CD4-positive, alpha-beta T cell (primary cell): ENCODE measurements around the gene LRRC55. TPM values are rescaled to one million over a fixed set of nuclear protein-coding genes. Genes with fewer than 3 reads are reported as not detected.

Source experiments
- ATAC-seq: fragments of 200-7000 bp; cut with Tn5 transposase; one replicate; pipeline ENCODE4 v1.10.0; 2022; ENCODE audit warnings: mild to moderate bottlenecking; ENCODE audit not compliant: poor library complexity
- CTCF ChIA-PET: fragments of 350-600 bp; sonication (Branson Sonifier 250); formaldehyde crosslinking; loops from one replicate; lab custom pipeline; 2021; ENCODE audit warnings: antibody characterized with exemption, inconsistent platforms; lab: Charles Lee
- POLR2A ChIA-PET: fragments of 350-600 bp; sonication (Branson Sonifier 250); formaldehyde crosslinking; loops from one replicate; lab custom pipeline; 2021; ENCODE audit warnings: antibody characterized with exemption, inconsistent platforms; lab: Charles Lee
- DNase-seq, 14 experiments: peaks; one replicate each; pipeline ENCODE4 v3.0.0-alpha.2; 2013 to 2020; ENCODE audit warnings: mixed read lengths in 2 of 14
- H3K27ac ChIP-seq, 2 donors: one replicate each; pipeline versions ENCODE4 v1.5.1 to v1.7.0; 2013; ENCODE audit warnings: low read length in 2 of 2, low read depth in 1 of 2, mild to moderate bottlenecking in 1 of 2
- H3K27me3 ChIP-seq, 2 experiments: 1 replicate in 1 of 2; 2 replicates in 1 of 2; pipeline versions ENCODE4 v1.6.1 to v1.7.0; 2013; ENCODE audit warnings: low read length in 2 of 2, control low read depth in 1 of 2, mild to moderate bottlenecking in 1 of 2, moderate library complexity in 1 of 2; ENCODE audit not compliant: insufficient read depth in 2 of 2, control insufficient read depth in 1 of 2
- H3K36me3 ChIP-seq: one replicate; pipeline ENCODE4 v1.6.1; 2013; ENCODE audit warnings: low read length, control low read depth; ENCODE audit not compliant: insufficient read depth
- H3K4me1 ChIP-seq: one replicate; pipeline ENCODE4 v1.6.1; 2013; ENCODE audit warnings: low read length, control low read depth; ENCODE audit not compliant: insufficient read depth
- H3K4me3 ChIP-seq: one replicate; pipeline ENCODE4 v1.5.1; 2013; ENCODE audit warnings: mild to moderate bottlenecking, low read length, moderate library complexity
- H3K9me3 ChIP-seq, 2 experiments: 1 replicate in 1 of 2; 2 replicates in 1 of 2; pipeline versions ENCODE4 v1.6.1 to v1.7.0; 2013; ENCODE audit warnings: low read length in 2 of 2, mild to moderate bottlenecking in 2 of 2, control low read depth in 1 of 2, moderate library complexity in 1 of 2; ENCODE audit not compliant: control insufficient read depth in 1 of 2, insufficient read depth in 1 of 2
- H3K27ac Mint-ChIP-seq: one replicate; pipeline ENCODE4 v1.8.0; 2020; ENCODE audit warnings: mixed read lengths
- H3K27me3 Mint-ChIP-seq: one replicate; pipeline ENCODE4 v1.8.0; 2021; ENCODE audit warnings: mixed read lengths
- H3K36me3 Mint-ChIP-seq: one replicate; pipeline ENCODE4 v1.8.0; 2021; ENCODE audit warnings: low read depth, mixed read lengths
- H3K4me1 Mint-ChIP-seq: one replicate; pipeline ENCODE4 v1.8.0; 2021; ENCODE audit warnings: low read depth, mixed read lengths
- H3K4me3 Mint-ChIP-seq: one replicate; pipeline ENCODE4 v1.8.0; 2020; ENCODE audit warnings: mild to moderate bottlenecking, mixed read lengths
- H3K9me3 Mint-ChIP-seq: one replicate; pipeline ENCODE4 v1.8.0; 2020; ENCODE audit warnings: mixed read lengths
- CTCF ChIP-seq: fragments of 200-600 bp; IDR thresholded peaks from one replicate; pipeline ENCODE4 v1.8.0; 2022; ENCODE audit warnings: antibody characterized with exemption, mild to moderate bottlenecking
- intact Hi-C, 2 experiments: fragments of 100-400 bp; cut with DNase I in 1 of 2; cut with micrococcal nuclease in 1 of 2; formaldehyde crosslinking; loops; one replicate each; pipeline versions ENCODE4 v1.15.1 to v1.9.0; 2023 to 2025; cut with DNase I, micrococcal nuclease
- total RNA-seq, 174 experiments: library from RNA in 2 of 174; stranded (reverse) in 2 of 174; gene quantifications; one replicate each; pipeline ENCODE4 v1.2.3 and lab custom pipeline; 2021 to 2026

The LRRC55 gene
- total RNA-seq, 2 experiments from 2014 or later: not detected

GRCh38 chr11:57197762-57198161 is 16.0 kb downstream of the LRRC55 start:
- POLR2A ChIA-PET: no interaction called here
- CTCF ChIA-PET: no interaction called here
- TF ChIP-seq CTCF: no peak

GRCh38 chr11:57199330-57199729 is 17.6 kb downstream of the LRRC55 start:
- POLR2A ChIA-PET: no interaction called here
- no peak for TF ChIP-seq CTCF
- Mint-ChIP-seq H3K4me3 (no peak overlapping the region), H3K27ac (no peak overlapping the region), H3K27me3 (peaks cover 20% of the 10 kb centered on the region), H3K9me3 (no peaks in the 10 kb centered on the region), H3K4me1 (no peaks in the 10 kb centered on the region), H3K36me3 (no peaks in the 10 kb centered on the region)
- Histone ChIP-seq H3K9me3 (no peaks in the 10 kb centered on the region), H3K4me1 (no peaks in the 10 kb centered on the region), H3K27me3 (peaks cover 3 to 11% of the 10 kb centered on the region in 2 experiments), H3K4me3 (no peak overlapping the region), H3K36me3 (no peaks in the 10 kb centered on the region), H3K27ac (no peak overlapping the region)
- intact Hi-C loops: no loop called here
- ATAC-seq (no peak), DNase-seq (no peak)
- CTCF ChIA-PET: no interaction called here

More at GRCh38 chr11:57197762-57198161, 16.0 kb downstream of the LRRC55 start:
- Histone ChIP-seq H3K4me3 (no peak overlapping the region), H3K9me3 (no peaks in the 10 kb centered on the region), H3K36me3 (no peaks in the 10 kb centered on the region), H3K27ac (no peak overlapping the region), H3K27me3 (peaks cover 1 to 6% of the 10 kb centered on the region in 2 experiments), H3K4me1 (no peaks in the 10 kb centered on the region)
- Mint-ChIP-seq H3K36me3 (no peaks in the 10 kb centered on the region), H3K4me3 (no peak overlapping the region), H3K4me1 (no peaks in the 10 kb centered on the region), H3K27ac (no peak overlapping the region), H3K27me3 (peaks cover 21% of the 10 kb centered on the region), H3K9me3 (no peaks in the 10 kb centered on the region)
- intact Hi-C loops: no loop called here
- no peak for ATAC-seq
- no peak for DNase-seq

GRCh38 chr11:57200917-57201316 is 19.2 kb downstream of the LRRC55 start:
- ATAC-seq: no peak
- H3K4me3 ChIP-seq: no peak overlapping the region
- ChIA-PET POLR2A (no interaction called here), CTCF (no interaction called here)
- H3K4me1 ChIP-seq: no peaks in the 10 kb centered on the region
- peaks cover 5 to 9% of the 10 kb centered on the region in 2 experiments for H3K27me3 ChIP-seq
- no peak overlapping the region for H3K27ac ChIP-seq
- no peaks in the 10 kb centered on the region for H3K36me3 ChIP-seq
- H3K27me3 Mint-ChIP-seq: peaks cover 30% of the 10 kb centered on the region
- intact Hi-C loops: no loop called here
- no peaks in the 10 kb centered on the region for H3K9me3 Mint-ChIP-seq
- no peak overlapping the region for H3K27ac Mint-ChIP-seq
- no peak for DNase-seq
- H3K4me3 Mint-ChIP-seq: no peak overlapping the region
- no peaks in the 10 kb centered on the region for H3K36me3 Mint-ChIP-seq
- no peak for TF ChIP-seq CTCF
- peaks cover 0 to 3% of the 10 kb centered on the region in 2 experiments for H3K9me3 ChIP-seq
- H3K4me1 Mint-ChIP-seq: no peaks in the 10 kb centered on the region
